NCI-H2081 (cell line): ENCODE measurements around the gene UBE2S.
"Not testable (repeated sequence)": the region's sequence is repeated elsewhere in the genome, so short reads cannot be mapped to it uniquely, and the experiment has no call there.

Source experiments
- DNase-seq, 2 experiments: peaks; one replicate each; lab custom pipeline; 2025; lab: John Stamatoyannopoulos, UW

UBE2S gene

DNA sequence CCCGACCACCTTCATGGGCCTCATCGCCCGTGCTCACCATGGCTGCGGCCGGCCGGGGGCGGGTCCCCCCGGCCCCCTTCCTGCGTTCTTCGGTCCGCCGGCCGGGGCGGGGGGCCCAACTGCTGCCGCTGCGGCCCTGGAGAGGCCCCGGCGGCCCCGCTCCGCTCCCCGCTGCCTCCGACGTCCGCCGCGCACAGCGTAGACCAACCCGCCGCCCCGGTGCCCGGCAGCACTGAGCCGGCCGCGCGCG, at the start of gene UBE2S:
Gene UBE2S, minus strand, starts transcription at position 239 of the 250 bp plus-strand sequence. Its CDS starts 199 bp downstream, at position 40.
- DNase-seq, result not testable (repeated sequence)

DNA sequence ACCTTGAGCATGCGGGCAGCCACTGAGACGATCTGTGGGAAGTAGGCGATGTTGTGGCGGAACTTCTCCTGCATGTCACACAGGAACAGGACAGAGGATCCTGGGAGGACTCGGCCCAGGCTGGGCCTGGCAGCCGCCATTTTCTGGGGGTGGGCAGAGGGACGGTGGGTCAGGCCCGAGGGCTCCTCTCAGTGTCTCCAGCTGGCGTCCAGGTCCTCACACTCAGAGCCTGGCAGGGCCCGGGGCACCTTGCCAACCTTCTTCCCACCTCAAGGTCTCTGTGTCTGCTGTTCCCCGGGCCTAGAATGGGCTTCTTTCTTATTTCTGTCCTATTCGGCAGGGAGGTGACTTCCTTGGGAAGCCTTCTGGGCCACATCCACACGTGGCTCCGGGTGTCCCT, 48.8 kb upstream of the UBE2S start:
- no peak for DNase-seq

GRCh38 chr19:55455576-55456235, 48.1 kb upstream of the UBE2S start:
- no peak for DNase-seq

- peak in 1 of 2 experiments; percentile 14 for DNase-seq
Observed at GRCh38 chr19:55454787-55455243, 47.2 kb upstream of the UBE2S start.

- DNase-seq, result no peak
Observed at GRCh38 chr19:55453511-55454260, 46.1 kb upstream of the UBE2S start.

DNA sequence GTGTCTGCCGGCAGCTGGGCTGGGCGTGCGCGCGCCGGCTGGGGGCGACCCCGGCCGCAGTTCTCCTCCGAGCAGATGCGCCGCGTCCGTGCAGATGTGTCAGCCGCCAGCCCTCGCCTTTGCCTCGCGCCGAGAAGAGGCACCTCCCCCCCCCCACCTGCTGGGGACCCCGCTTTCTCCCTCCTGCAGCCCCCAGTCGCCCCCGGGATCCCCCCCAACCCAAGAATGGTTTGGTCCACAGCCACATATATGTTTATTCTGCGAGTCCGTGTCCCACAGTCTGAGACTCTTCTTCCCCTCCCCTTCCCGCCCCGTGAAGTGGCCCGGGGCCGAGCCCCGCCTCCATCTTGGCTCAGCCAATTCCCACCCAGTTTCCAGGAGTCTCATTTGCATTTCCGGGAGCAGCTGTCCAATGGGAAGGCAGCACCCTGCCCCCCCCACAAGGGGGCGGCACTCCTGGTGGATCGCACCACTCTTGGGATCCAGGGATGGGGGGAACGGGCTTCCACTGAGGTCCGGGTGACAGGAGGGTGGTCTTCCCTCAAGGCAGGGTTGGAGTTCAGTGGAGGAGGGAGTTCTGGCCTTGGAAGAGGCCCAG, 45.3 kb upstream of the UBE2S start:
- DNase-seq, result peak; percentile 88 to 92

DNA sequence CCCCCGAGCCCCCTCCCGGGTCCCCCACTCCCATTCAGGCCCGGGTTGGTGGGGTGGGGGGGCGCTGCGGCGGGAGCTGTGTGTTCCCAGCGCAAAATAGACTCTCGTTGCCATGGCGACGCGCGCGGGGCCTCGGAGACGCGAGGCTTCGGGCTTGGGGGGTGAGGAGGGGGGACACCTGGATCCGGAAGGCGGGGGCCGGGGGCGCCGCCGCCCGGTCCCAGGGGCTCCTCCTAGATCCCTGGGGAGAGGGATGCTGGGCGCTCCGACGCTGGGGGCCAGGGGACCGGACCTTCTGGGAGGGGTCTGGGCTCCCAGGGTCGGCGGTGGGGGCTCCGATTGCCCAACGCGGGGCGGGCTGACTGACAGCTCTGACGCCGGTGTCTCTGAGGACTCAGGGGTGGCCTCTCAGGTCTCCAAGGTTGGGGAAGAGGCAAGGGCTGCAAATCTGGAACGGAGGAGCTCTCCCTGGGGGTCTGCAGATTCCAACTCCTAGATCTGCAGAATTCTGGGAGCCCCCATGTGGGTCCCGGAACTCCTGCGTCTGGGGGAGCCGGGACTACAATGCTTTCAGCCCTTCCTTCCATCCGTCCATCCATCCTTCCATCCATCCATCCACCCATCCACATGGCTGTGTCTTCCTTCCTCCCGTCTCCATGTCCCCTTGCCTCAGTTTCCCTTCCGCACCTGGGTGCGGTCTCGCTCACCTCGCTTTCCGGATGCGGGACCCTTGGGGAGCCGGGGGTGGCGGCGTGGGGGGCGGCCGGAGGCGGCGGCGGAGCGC, 44.6 kb upstream of the UBE2S start:
- DNase-seq, result peak in 1 of 2 experiments; percentile 17

GRCh38 chr19:55451163-55451964, 43.8 kb upstream of the UBE2S start:
- DNase-seq, result no peak

DNA sequence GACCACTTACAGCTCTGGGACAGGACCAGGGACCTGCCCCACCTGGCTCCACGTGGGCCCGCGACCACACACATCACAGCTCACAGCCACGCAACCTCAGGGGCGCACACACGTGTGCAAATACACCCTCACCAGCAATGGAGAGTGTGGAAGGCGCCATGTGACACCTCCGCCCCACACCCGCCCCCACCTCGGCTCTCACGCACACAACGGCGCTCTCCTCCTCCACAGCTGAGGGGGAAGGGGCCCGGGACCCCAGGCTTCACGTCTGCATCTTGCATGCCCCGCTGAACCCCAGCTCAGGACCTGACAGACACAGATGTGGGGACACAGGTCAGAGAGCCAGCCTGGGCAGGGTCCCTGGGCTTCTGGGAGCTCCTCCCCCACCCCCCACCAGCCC, 41.9 kb upstream of the UBE2S start:
- no peak for DNase-seq

- DNase-seq, result not testable (repeated sequence)
Observed at GRCh38 chr19:55448175-55448490, 40.5 kb upstream of the UBE2S start.

GRCh38 chr19:55447421-55448174, 40.0 kb upstream of the UBE2S start:
- DNase-seq, result peak; percentile 66 to 77

DNA sequence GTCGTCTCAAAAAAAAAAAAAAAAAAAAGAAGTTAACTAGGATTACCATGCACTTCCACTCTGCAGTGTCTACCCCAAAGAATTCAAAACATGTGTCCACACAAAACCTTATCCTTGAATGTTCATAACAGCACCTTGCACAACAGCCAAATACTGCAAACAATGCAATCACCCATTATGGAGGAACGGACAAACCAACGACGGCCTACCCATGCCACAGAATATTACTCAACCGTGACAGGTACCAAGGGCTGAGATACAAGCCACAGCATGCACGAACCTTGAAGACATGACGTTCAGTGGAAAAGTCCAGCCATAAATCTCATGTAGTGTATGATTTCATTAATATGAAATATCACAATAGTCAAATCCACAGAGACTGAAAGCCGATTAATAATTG, 38.5 kb upstream of the UBE2S start:
- no peak for DNase-seq

DNA sequence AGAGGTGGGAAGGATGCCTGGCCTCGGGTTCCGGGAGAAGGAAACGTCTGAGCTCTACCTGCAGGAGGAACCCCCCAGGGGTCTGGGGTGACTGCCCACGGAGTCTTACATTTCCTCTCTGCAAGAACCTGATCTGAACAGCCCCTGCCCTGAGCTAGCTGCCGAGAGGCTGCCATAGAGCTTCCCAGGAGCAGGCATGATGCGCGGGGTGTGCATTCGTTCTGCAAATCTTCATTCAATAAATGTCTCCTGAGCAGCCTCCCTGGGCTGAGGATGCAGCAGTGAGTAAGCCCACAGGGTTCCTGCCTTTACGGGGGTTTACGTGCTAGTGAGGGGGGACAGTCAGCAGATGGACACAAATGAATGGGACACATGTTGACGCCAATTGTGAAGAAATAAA, 37.1 kb upstream of the UBE2S start:
- no peak for DNase-seq

DNA sequence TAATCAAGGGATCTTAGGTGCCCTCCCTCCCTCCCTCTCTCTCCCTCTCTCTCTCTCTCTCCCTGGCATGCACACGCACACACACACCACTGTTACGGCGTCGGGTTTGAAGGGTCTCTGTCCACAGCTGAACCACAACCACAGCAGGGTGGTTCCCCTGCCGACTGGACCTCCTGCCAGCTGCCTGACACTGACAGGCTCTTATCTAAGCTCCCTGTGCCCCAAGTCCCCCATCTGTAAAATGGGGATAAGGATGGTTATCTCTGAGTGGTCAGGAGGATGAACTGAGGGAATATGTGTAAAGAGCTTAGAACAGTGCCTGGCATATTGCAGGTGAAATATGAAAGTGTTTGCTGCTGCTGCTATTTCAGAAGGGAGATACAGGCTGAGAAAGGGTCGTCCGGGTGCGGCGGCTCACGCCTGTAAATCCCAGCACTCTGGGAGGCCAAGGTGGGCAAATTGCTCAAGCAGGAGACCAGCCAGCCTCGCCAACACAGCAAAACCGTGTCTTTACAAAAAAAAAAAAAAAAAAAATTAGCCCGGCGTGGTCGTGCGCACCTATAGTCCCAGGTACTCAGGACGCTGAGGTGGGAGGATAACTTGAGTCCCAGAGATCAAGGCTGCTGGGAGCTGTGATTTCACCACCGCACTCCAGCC, 36.4 kb upstream of the UBE2S start:
- no peak for DNase-seq

- no peak for DNase-seq
Observed at GRCh38 chr19:55443045-55443823, 35.6 kb upstream of the UBE2S start, which contains the start of gene SHISA7. Gene SHISA7 (minus strand): TSS chr19:55443300. CDS start chr19:55442863, 437 bp downstream.

- DNase-seq, result peak in 1 of 2 experiments; percentile 13
Observed at GRCh38 chr19:55442372-55442961, 34.9 kb upstream of the UBE2S start.

DNA sequence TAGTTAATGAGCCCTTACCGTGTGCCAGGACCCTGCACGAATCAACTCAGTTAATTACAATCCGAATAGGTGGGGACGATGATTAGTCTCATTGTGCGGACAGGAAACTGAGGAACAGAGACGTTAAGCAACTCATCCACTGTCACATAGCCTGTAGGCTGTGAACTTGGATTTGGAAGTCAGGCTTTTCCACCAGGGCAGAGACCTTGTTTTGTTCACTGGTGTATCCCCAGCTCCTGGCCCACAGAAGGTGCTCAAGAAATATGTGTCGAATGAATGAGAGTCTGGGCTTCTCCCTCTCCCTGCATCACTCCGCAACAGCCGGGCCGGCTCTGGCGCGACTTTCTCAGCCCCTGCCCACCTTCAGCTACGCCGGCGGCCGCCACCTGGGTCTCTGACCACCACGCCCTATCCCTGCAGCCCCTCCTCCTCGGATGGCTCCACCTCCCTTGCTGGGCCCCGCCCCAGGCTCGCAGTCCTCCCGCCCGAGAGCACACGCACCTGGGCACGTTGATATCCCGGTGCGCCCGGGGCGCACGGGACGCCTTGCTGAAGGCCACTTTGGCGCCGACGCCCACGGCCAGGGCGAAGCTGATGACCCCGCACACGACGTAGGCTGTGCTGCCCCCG, 34.2 kb upstream of the UBE2S start:
- peak; percentile 27 to 32 for DNase-seq

- DNase-seq, result no peak
Observed at GRCh38 chr19:55441319-55441691, 33.7 kb upstream of the UBE2S start.
